ENCODE measurements around the gene TOP3B.

DNA sequence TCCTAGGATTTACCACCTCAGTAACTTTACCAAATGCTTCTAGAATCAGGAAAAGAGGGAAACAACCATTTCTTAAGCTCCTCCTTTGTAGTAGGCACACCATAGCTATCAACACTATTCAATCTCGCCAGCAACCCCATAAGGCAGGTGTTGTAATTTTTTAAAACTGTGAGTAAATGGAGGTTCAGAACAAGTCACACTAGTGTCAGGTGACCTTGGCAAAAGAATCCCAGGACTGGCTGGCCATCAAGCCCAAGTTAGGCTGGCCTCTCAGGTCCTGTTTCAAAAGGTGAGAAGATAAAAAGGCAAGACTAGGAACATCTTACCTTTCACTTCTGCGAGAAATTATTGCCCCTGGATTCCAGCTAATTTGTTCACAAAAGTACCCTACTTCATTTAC is 713 bp downstream of the TOP3B start:
- no peak for TF ChIP-seq RAD21 (conservative IDR thresholded peaks at IDR 0.05)
- no peak for TF ChIP-seq SMC3 (conservative IDR thresholded peaks at IDR 0.05; ENCODE audit: poor library complexity)
- TF ChIP-seq, protein P1, sequence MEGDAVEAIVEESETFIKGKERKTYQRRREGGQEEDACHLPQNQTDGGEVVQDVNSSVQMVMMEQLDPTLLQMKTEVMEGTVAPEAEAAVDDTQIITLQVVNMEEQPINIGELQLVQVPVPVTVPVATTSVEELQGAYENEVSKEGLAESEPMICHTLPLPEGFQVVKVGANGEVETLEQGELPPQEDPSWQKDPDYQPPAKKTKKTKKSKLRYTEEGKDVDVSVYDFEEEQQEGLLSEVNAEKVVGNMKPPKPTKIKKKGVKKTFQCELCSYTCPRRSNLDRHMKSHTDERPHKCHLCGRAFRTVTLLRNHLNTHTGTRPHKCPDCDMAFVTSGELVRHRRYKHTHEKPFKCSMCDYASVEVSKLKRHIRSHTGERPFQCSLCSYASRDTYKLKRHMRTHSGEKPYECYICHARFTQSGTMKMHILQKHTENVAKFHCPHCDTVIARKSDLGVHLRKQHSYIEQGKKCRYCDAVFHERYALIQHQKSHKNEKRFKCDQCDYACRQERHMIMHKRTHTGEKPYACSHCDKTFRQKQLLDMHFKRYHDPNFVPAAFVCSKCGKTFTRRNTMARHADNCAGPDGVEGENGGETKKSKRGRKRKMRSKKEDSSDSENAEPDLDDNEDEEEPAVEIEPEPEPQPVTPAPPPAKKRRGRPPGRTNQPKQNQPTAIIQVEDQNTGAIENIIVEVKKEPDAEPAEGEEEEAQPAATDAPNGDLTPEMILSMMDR (IDR thresholded peaks at IDR 0.05; ENCODE audit: poor library complexity, severe bottlenecking) = no peak
- no peak for TF ChIP-seq EP300 (conservative IDR thresholded peaks at IDR 0.05; ENCODE audit: poor library complexity, severe bottlenecking)
- no peak for TF ChIP-seq POLR2AphosphoS5 (IDR thresholded peaks at IDR 0.05)
- TF ChIP-seq, protein P2, sequence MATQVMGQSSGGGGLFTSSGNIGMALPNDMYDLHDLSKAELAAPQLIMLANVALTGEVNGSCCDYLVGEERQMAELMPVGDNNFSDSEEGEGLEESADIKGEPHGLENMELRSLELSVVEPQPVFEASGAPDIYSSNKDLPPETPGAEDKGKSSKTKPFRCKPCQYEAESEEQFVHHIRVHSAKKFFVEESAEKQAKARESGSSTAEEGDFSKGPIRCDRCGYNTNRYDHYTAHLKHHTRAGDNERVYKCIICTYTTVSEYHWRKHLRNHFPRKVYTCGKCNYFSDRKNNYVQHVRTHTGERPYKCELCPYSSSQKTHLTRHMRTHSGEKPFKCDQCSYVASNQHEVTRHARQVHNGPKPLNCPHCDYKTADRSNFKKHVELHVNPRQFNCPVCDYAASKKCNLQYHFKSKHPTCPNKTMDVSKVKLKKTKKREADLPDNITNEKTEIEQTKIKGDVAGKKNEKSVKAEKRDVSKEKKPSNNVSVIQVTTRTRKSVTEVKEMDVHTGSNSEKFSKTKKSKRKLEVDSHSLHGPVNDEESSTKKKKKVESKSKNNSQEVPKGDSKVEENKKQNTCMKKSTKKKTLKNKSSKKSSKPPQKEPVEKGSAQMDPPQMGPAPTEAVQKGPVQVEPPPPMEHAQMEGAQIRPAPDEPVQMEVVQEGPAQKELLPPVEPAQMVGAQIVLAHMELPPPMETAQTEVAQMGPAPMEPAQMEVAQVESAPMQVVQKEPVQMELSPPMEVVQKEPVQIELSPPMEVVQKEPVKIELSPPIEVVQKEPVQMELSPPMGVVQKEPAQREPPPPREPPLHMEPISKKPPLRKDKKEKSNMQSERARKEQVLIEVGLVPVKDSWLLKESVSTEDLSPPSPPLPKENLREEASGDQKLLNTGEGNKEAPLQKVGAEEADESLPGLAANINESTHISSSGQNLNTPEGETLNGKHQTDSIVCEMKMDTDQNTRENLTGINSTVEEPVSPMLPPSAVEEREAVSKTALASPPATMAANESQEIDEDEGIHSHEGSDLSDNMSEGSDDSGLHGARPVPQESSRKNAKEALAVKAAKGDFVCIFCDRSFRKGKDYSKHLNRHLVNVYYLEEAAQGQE (IDR thresholded peaks at IDR 0.05; ENCODE audit: borderline replicate concordance) = no peak
- no peak for TF ChIP-seq EZH2 (IDR thresholded peaks at IDR 0.05; ENCODE audit: borderline replicate concordance, insufficient read depth, low read length, poor library complexity, severe bottlenecking)
- TF ChIP-seq TAF1 (IDR thresholded peaks at IDR 0.05; ENCODE audit: low read depth) = no peak
- no peak for TF ChIP-seq MXI1 (conservative IDR thresholded peaks at IDR 0.05; ENCODE audit: poor library complexity, severe bottlenecking)

Data from neural cell (in vitro differentiated cells).